ENCODE data around the gene SREBF1. TPM values are rescaled to one million over a fixed set of nuclear protein-coding genes. Genes with fewer than 3 reads are reported as not detected.

Gene SREBF1
- total RNA-seq, 2 donors from 2014 or later, result 29.3 to 62.7 TPM

DNA sequence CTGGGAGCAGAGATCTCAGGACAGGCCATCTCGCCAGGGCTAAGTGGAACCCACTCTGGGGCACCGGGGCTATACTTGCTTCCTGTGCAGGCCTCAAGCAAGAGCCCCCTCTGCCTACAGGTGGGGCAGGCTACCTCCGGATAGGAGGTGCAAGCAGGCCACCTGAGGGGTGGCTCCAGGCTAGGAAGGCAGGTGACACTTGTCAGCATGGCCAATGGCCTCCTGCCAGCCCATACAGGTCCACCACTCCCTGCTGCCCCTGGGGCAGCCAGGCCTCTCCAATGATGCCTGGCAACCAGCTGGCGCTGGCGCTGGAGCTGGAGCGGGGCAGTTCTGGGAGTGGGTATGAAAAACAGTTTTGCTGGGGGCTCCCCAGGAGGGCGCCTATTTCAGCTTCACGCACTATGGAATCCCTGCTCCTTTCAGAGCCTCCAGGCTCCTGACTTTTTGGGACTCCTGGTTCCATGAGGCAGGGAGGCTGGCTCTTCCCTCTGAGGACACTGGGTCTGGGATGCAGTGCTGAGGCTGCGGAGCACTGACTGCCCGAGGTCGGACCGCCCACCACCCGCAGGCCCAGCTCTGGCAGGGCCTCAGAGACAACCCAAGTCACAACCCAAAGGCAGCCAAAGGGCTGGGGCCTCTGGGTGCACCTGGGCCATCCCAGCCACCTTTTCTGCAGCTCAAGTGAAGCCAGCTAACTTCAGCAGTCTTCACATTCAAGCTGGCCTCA is 8.4 kb upstream of the SREBF1 start:
- DNase-seq (ENCODE audit: low spot score), result no peak
- intact Hi-C loops (cut with DNase I), result loop anchor here in 1 of 2 donors (5.0 kb wide), 1 partner anchor 33 kb away; no protein-coding TSS in a partner anchor

DNA sequence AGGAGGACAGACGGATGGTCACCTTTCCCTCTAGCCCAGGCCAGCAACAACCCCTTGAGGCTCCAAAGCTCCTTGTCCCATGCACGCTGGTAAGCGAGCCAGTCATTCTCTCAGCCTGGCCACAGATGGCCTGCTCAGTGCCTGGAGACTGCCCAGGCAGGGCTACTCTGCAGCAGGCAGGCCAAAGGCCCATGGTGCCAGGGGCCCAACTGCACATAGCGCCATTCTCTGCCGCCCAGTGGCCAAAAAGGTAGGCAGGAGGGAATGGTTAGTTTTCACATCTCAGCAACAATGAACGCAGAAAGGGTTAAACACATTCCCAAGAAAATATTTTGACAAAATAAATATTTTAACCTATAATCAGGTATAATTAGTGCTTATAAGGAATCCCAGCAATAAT is 7.7 kb upstream of the SREBF1 start:
- no peak for DNase-seq (ENCODE audit: low spot score)
- intact Hi-C loops (cut with DNase I), result no loop called here

DNA sequence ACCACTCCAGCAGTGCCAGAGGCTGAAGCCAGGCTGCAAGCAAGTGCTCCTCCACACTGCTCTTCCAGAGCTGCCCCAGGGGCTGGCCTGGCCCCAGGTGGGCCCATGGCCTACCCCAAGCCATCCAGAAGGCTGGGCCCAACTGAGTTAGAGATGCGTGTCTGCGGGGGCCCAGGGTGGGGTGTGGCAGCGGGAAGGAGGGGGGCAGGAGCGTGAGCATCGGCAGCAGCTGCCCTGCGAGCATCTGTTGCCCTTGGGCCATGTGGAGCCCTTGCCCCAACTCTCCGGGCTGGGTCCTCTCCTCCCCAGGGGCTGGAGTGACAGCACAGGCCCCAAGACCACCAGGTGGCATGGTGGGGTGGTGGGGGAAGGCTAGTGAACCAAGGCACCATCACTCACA is 7.3 kb upstream of the SREBF1 start:
- intact Hi-C loops (cut with DNase I), result no loop called here
- no peak for DNase-seq (ENCODE audit: low spot score)

DNA sequence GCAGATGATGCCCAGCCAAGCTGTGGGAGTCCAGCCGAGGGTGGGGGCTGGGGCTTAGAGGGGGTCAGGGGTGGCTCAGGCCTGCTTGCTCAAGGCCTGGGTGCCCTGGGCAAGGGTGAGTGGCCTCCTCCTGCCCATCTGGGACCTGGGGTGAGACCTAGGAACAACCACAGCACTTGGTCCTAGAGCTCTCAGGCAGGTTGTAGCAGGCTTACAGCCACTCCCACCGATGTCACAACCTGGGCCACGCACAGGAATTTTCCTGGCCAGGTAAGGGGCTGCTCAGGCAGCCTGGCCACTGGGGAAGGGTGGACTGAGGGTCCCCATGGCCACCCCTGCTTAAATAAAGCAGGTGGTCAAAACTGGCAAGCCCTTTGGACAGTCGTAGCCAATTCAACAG is 6.3 kb upstream of the SREBF1 start:
- intact Hi-C loops (cut with DNase I), result no loop called here
- DNase-seq (ENCODE audit: low spot score), result no peak

DNA sequence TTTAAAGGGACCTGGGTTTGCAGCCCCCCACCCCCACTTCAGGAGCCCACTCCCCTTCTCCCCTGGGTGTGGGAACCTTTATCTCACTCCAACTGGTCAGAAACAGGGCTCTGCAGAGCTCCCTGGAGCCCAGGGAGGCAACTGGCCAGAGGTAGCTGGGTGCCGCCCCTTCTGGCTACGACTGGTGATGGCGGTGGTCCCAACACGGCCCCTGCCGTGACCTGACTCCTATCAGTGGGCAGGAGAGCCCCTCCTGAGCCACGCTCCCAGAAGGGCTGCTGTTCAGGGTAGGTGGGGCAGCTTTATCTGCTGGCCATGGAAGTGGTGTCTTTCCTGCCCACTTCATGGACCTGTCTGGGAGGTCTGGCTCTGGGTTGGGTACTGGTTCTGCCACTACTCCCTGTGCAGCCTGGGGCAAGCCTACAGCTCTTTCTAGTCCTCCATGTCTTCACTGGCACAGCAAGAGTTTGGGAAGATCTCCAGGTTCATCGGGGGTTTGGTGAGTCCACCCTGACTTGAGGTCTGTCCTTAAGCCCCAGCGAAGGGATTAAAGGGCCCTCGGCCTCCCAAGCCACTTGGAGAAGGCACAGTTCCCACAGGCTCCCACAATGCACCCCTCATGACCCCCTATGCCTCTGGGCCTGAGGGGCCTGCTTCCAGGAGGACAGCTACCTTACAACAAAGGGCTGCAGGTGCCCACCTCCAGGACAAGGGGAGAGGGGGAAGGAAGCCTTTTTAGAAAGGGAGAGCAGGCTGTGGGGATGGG is 5.5 kb upstream of the SREBF1 start:
- no peak for DNase-seq (ENCODE audit: low spot score)
- intact Hi-C loops (cut with DNase I), result no loop called here

DNA sequence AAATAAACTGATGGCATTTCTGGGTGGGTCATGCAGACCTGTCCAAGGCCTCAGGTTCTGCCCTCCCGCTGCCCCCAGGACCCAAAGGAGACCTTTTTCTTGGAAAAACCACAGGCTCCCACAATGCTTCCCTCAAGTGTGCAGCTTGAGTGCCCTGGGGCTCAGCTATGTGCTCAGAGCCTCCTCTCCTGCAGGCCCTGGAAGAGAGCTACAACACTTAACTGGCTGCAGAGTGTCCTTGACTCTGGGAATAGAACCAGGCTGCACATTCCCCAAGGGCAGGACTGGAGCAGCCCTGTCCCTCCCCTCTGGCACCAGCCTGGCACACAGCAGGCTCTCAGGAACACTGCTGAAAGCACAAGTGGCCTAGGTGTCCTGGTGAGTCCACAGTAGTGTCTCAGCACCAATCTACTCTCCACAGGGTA is 4.8 kb upstream of the SREBF1 start:
- intact Hi-C loops (cut with DNase I), result no loop called here
- no peak for DNase-seq (ENCODE audit: low spot score)

DNA sequence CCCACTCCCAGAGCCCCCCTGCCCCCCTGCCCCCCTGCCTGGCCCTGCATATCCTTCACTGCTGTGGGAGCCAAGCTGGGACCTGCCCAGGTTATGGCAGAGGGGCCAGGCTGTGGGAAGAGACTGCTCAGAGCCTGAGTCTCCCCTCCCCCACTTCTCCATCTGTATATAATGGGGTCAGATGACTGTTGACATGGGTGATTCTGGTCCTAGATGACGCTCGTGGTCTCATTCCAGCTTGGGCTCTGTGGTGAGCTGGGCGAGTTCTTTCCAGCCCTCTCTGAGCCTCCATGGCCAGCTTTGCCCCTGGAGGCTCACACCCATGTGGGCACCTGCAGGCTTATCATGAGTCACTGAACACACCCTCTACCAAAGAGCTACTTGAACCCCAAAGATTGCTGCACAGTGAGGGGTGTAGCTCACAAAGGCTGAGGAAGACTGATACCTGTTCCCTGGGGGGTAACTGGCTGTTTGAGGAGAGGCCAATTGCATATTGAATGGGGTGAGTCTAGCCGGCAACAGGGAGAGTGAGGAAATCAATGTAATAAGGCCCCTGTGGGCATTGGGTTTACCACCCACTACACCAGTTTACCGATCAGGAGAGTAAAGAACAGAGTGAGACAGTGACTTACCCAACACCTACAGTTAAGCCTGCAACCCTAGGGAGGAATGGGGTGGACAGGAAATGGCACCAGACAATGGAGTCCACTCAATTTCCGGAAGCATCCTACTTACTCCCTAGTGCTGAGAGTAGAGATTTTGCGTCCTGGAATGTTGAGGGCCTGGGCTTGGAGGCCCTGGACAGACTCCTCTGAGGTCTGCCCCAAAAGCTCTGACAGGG is 4.2 kb upstream of the SREBF1 start:
- intact Hi-C loops (cut with DNase I), result no loop called here

DNA sequence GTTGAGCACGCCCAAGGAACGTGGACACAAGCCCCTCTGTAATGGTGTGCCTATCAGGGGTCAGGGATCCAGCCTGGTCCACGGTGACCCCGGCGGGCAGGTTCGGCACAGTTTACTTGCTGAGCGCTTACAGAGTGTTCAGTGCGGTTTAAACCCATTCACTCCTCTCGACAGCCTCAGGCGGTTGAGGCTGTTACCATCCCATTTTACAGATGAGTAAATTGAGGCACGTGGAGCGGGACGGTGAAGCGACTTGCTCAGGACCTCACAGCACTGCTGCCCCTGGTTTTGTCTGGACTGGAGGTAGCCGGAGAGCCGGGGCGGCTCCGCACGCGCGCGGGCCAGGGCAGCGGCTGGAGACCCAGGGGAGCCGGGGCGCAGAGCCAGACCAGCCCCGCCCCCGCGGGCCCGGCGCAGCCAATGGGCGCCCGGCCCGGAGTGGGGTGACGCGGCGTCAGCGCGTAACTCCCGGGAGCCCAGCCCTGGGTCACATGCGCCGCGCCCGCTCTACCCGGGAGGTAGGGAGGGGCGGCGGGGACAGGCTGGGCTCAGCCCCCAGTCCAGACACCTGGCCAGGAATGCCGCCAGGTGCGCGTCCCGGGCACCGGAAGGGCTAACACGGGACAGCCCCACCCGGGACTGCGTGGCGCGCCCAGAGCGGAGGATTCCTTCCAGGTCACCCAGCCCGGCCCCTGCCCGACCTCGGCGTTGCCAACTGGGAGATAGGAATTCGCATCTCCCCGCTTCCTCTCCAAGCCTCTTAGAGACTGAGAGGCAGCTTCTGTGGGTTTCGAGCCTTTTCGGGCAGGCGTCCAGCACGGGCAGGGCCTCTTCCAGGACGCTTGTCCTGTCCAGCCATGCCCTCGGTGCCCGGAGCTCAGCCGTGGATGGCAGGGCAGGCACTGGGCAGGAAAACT is 3.3 kb upstream of the SREBF1 start:
- intact Hi-C loops (cut with DNase I), result no loop called here
- DNase-seq (ENCODE audit: low spot score), result peak; percentile 95

More for the DNA sequence above, 4.2 kb upstream of the SREBF1 start:
- no peak for DNase-seq (ENCODE audit: low spot score)

DNA sequence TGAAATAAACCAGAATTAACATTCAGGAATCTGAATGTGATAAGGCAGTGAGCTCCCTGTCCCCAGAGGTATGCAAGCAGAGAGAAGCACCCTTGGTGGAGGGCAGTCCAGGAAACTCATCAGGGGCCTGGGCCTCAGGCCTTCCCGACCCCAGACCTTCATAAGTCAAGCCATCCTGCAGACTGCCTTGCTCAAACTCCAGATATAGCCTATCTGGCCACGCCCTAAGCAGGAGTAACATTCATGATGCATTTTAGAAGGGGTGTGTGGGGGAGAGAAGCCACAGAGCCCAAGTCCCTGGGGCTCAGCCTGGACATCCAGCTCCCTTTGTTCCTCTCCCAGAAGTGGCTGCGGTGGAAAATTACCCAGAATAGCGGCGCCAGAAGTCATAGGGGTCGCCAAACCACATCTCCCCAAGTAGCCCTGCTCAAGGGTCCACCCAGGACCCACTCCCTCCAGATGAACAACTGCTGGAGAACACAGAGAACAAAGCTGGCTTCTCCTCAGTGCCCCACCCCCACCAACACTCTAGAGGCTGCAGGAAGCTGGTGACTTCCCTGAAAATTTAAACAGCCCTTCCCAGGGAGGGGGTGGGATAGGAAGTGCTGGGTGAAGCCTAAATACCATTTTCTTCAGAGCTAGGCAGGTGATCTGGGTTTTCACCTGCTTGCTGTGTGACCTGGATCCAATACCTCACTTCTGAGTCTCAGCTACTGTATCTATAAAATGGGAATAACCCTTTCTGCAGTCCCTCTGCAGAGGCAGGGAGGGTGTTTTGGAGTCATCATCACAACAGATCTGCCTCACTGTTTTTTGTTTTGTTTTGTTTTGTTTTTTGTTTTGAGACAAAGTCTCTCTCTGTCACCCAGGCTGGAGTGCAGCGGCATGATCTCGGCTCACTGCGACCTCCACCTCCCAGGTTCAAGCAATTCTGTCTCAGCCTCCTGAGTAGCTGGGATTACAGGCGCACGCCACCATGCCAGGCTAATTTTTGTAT is 1.5 kb upstream of the SREBF1 start:
- DNase-seq (ENCODE audit: low spot score), result no peak
- intact Hi-C loops (cut with DNase I), result no loop called here

DNA sequence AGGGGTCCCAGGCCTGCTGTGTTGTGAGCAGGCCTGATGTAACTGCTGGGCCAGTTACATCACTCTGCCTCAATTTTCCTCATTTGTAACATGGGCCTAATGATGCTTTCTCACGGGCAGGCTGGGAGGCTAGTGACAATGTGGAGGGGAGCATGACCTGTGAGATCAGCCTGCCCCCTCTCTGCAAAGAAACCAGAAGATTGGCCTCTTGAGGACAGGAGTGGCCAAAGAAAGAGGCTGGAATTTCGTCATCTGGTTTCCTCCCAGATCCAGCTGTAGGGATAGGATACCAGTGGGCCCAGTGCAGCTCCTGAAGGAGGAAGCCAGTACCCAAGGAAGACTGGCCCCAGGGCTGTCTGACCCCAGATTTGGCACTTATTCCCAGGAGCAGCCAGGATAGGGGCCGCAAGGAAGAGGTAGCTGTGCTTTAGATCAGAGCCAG is 615 bp upstream of the SREBF1 start:
- no peak for DNase-seq (ENCODE audit: low spot score)
- intact Hi-C loops (cut with DNase I), result no loop called here

DNA sequence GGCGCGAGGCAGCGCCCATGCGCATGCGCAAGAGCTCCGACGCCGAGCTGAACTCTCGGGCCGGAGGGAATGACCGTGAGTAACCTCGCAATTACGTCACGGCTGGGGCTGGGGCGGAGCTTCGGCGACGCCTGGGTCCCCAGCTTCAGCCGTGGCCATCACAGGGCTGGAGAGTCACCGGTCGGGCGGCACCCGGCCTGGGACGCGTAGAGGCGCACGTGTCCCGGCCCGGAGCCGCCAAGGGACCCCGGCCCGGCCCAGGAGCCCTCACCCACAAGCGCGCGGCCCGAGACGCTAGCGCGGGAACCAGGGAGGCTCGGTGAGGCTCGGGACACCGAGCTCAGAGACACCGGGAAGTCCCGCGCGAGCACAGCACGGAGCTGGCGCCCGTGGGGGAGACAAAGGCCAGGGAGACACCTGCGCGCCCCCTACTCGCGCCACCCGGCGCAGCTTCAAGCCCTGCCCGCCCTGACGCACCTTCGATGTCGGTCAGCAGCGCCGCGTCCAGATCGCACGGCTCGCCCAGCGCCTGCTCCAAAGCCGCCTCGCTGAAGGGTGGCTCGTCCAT is 452 bp downstream of the SREBF1 start:
- peak; percentile 99 for DNase-seq (ENCODE audit: low spot score)
- intact Hi-C loops (cut with DNase I), result no loop called here

DNA sequence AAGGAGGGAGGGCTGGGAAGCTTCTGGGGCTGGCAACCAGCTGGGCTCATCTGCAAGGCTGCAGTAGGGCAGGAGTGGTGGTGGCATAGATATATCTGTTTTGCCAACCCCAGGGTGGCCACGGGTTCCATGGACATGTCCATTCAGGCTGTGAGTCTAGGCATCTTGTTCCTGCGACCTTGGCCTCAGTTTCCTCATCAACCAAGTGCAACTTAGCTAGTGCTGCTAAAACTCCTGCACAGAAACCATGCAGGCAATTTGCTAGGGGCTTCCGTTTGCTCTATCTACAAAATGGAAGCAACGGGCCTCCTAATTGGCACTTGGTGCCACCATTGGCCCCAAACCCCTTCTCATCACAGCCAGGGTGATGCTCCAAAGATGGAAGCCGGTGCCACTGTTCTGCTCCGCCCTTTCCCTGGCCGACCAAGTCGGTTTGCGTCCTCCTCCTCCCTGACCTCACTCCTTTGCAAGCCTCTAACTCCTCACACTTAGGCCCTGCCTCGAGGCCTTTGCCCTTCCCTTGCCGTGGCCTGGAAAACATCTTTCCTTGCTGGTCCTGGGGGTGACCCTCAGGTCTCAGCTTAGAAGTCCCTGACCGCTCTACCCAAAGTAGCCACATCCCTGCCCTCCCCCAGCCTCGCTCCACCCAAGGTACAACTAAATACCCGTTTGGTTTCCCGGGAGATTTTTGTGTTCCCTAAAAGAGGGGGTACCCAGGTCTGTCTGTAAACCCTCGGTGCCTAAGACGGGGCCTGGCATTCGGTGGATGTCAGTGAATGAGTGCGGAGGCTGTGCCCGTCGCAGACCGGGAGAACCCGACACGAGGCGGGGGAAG is 1.2 kb downstream of the SREBF1 start:
- no peak for DNase-seq (ENCODE audit: low spot score)
- intact Hi-C loops (cut with DNase I), result no loop called here

DNA sequence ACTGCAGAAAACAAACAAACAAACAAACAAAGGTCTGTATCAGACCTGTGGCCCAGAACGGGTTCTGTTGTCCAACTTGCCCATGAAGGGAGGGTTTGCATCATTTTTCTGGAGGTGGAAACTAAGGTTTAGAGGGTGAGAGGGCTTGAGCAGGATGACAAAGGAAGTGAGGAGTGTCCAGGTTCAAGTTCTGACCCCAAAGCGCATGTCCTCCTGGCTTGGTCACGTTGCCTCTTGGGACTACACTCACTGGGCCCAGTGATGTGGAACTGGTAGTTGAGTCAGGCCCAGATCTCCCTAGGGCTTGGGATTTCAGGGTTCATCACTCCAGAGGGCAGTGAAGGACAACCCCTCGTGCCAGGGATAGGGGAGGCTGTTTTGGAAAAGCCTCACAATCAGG is 1.8 kb downstream of the SREBF1 start:
- intact Hi-C loops (cut with DNase I), result no loop called here
- DNase-seq (ENCODE audit: low spot score), result no peak

DNA sequence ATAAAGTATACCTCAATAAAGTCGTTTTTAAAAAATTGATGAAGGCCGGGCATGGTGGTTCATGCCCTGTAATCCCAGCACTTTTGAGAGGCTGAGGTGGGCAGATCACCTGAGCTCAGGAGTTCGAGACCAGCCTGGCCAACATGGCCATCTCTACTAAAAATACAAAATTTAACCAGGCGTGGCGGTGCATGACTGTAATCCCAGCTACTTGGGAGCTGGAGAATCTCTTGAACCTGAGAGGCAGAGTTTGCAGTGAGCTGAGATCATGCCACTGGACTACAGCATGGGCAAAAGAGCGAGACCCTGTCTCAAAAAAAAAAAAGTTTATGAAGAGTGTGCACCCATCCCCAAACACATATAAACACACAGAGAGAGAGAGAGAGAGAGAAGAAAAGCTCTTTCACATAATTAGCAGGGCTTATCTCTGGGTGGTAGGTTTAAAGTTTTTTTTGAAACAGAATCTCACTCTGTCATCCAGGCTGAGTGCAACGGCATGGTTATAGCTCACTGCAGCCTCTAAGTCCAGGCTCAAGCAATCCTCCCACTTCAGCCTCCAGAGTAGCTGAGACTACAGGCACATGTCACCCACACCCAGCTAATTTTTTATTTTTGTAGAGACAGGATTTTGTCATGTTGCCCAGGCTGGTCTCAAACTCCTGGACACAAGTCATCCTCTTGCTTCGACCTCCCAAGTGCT is 3.0 kb downstream of the SREBF1 start:
- intact Hi-C loops (cut with DNase I), result no loop called here
- DNase-seq (ENCODE audit: low spot score), result no peak

DNA sequence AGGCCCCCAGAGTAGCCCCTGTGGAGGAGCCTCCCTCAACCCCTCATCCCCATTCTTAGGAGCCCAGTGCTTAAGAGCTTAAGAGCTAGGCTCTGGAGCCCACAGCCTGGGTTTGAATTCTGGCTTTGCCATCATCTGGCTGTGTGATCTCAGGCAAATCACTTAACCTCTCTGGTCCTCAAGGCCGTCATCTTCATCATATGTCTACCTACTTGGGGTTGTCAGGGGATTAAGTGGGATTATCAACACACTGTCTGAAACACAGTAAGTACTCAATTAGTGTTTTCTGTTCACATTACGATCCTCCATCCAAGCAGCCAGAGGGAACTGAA is 4.8 kb downstream of the SREBF1 start:
- no peak for DNase-seq (ENCODE audit: low spot score)
- intact Hi-C loops (cut with DNase I), result no loop called here
